Fibroblast of villous mesenchyme (primary cell): Measurements from ENCODE around the gene CDC123. TPM values are rescaled to one million over a fixed set of nuclear protein-coding genes. Genes with fewer than 3 reads are reported as not detected.

Experiments used
- DNase-seq: peaks from one replicate; pipeline ENCODE4 v3.0.0-alpha.2; 2010; ENCODE audit warnings: low read depth
- H3K4me3 ChIP-seq: 2 replicates; pipeline ENCODE4 v1.5.1; 2011; ENCODE audit warnings: low read depth, mild to moderate bottlenecking, low read length
- total RNA-seq: library from RNA; depleted of rRNA; stranded (reverse); fragments of >200 nt; gene quantifications from 2 replicates; pipeline ENCODE4 v1.2.3, GENCODE V29; 2012
- TF ChIP-seq, protein P1 (sequence below): IDR thresholded peaks from 2 replicates; pipeline ENCODE4 v1.5.1; 2012; ENCODE audit warnings: low read depth, mild to moderate bottlenecking, low read length; ENCODE audit not compliant: insufficient read depth

The CDC123 gene
- total RNA-seq, 1 donor = 143 TPM

DNA sequence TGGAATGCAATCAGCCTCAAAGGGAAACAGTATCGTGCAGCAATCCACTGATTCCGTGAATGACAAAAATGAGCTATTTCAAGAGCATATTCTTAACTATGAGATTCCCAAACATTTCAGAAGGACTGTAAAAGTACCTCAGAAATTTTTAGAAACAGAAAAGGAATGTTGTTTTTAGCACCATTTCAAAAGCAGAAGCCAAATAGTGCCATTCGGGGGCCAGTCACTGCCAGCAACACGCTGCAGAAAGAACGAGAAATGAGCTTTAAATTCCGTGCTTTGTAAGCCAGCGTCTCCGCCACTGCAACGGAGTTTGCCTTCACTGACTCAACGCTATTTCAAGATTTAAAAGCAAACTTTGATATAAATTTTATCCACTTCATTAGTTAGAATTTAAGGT lies 6.6 kb upstream of the CDC123 start:
- no peak overlapping the region for H3K4me3 ChIP-seq

DNA sequence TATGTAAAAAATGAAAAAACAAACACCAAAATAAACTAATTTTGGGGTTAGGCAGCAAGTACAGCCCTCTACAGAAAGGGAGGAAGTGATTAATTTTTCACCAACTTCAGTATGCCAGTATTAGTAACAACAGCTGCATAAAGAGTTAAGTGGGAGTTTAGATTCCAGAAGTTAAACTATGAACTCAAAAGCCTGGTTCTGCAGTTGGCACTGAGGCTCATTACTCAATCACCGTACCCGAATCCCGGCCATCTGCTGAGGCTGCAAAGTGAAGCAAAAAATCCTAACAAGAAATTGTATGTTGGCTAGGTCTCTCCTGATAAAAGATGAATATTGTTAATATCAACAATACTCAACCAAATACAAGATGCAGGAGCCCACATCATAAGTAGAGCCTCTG lies 4.3 kb upstream of the CDC123 start:
- no peak overlapping the region for H3K4me3 ChIP-seq
- DNase-seq = peak; percentile 38
- TF ChIP-seq, protein P1, sequence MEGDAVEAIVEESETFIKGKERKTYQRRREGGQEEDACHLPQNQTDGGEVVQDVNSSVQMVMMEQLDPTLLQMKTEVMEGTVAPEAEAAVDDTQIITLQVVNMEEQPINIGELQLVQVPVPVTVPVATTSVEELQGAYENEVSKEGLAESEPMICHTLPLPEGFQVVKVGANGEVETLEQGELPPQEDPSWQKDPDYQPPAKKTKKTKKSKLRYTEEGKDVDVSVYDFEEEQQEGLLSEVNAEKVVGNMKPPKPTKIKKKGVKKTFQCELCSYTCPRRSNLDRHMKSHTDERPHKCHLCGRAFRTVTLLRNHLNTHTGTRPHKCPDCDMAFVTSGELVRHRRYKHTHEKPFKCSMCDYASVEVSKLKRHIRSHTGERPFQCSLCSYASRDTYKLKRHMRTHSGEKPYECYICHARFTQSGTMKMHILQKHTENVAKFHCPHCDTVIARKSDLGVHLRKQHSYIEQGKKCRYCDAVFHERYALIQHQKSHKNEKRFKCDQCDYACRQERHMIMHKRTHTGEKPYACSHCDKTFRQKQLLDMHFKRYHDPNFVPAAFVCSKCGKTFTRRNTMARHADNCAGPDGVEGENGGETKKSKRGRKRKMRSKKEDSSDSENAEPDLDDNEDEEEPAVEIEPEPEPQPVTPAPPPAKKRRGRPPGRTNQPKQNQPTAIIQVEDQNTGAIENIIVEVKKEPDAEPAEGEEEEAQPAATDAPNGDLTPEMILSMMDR = no peak

More for the DNA sequence above, 6.6 kb upstream of the CDC123 start:
- DNase-seq = no peak
- TF ChIP-seq, protein P1 = no peak

DNA sequence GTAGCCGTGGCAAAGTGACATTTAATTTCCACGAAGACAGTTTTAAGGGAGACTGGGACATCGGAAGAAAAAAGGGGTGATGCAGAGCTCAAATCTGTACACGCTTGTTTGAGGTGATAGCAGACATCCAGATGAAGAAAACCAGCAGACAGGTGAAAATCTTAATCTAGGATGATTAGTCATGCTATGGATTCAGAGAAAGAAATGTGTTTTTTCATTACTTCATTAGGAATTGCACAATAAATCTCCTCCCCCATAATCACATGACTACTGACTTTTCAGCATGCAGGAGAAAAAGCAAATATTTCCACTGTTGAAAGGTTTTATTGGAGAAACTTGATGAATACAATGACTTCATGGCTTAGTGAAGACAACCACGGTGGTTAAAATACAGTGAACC lies 2.8 kb upstream of the CDC123 start:
- DNase-seq = peak; percentile 86
- H3K4me3 ChIP-seq = peak overlapping the region; percentile 75
- TF ChIP-seq, protein P1 = no peak

DNA sequence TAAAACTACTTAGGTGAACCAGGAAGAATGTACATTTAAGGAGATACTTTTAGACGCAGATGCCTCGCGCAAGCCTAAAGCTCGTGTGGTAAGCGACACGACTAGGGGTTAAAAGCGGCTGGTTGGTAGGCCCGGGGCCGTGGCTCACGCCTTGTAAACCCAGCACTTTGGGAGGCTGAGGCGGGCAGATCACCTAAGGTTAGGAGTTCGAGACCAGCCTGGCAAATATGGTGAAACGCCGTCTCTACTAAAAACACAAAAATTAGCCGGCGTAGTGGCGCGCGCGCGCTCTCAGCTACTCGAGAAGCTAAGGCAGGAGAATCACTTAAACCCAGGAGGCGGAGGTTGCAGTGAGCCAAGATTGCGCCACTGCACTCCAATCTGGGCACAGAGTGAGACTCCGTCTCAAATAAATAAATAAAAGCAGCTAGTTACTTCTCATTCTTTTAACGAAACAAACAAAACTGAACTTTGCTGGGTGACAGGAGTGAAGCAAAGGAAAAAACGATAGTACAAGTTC lies 1.2 kb upstream of the CDC123 start:
- H3K4me3 ChIP-seq = peak overlapping the region; percentile 75
- DNase-seq = peak; percentile 63
- TF ChIP-seq, protein P1 = no peak

DNA sequence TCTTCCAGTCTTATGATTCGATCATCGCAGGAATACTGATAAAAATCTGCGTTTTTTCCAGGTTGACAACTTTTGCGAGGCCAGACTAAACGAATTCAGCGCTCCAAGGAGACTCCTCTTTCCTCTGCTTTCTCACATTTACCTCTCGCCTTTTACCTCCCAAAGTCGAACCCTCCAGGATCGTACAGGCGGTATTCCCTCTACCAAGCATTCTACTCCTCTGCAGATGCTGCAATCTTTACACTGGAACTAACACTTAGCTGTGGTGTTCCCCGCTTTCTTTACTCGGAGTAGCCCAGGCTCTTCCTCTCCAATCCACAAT lies 746 bp upstream of the CDC123 start:
- no peak for DNase-seq
- TF ChIP-seq, protein P1 = no peak
- H3K4me3 ChIP-seq = peak overlapping the region; percentile 75

DNA sequence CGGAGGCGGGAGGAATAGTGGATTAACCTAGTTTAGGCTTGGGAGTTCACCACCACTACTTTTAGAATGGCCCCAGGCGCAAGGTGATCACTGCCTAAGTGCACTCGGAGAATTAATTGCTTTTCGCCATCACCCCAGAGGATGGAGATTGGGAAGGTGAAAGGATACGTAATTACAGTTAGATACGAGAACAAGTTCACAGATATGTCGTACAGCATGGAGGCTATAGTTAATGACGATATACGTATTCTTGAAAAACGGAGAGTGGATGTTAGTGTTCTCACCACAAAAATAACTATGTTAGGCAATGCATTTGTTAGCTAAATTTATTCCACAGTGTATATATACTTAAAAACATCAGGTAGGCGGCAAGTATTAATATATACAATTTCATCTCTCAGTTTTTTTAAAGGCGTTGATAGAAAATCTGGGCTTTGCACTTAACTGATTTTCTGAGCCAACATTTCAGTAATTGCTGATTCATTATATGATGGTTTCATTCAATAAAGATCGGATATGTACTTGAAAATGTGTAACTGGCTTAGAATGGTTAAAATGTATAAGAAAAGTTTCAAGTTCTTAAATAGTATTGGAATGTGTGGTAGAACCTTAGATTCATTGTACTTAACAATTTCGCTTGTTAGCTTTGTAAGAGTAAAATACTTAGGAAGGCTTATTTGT lies 683 bp downstream of the CDC123 start:
- no peak for DNase-seq
- H3K4me3 ChIP-seq = peak overlapping the region; percentile 75
- TF ChIP-seq, protein P1 = no peak

DNA sequence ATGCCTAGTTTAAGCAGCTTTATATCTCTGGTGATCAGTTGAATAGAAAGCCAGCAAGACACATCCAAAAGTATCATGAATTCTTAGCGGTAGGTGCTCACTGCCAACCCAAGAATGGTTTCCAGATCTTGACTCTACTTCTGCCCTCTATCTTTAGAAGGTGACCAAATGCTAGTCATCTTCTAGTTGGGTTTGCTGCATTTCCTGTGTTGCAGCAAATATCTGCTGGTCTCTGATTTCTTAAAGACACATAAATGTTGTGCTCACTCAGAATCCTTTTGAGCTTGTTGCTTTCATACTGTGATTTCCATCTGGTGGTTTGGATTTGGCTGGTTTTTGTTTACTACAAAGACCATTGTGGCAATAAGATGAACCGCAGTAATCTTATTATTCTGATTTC lies 2.2 kb downstream of the CDC123 start:
- TF ChIP-seq, protein P1 = no peak
- H3K4me3 ChIP-seq = no peak overlapping the region
- DNase-seq = no peak
